ENCODE data around the gene ZNF236. TPM values are rescaled to one million over a fixed set of nuclear protein-coding genes. Genes with fewer than 3 reads are reported as not detected.

The ZNF236 gene
- total RNA-seq, 4 donors from 2014 or later: 15.6 to 28.0 (median 20.6) TPM

- intact Hi-C loops (cut with DNase I): no loop called here
- no peak for DNase-seq
- H3K27ac ChIP-seq: no peak overlapping the region
- TF ChIP-seq CTCF (IDR thresholded peaks at IDR 0.05) (no peak), POLR2A (IDR thresholded peaks at IDR 0.05) (no peak)
- no peaks in the 10 kb centered on the region for H3K36me3 ChIP-seq
- H3K4me1 ChIP-seq: peaks cover 46% of the 10 kb centered on the region in 2 donors
- H3K4me3 ChIP-seq (replicated peaks in 1 of 3): no peak overlapping the region
- 94 to 97% methylated on average over 14 of the region's 14 CpGs for WGBS, 2 donors
- no peaks in the 10 kb centered on the region for H3K27me3 ChIP-seq
- no peaks in the 10 kb centered on the region for H3K9me3 ChIP-seq
These were observed 156.3 kb downstream of the ZNF236 start for GRCh38 chr18:76978616-76979015.

GRCh38 chr18:76979111-76979751, 156.9 kb downstream of the ZNF236 start:
- no peak overlapping the region for H3K27ac ChIP-seq
- no peaks in the 10 kb centered on the region for H3K36me3 ChIP-seq
- H3K9me3 ChIP-seq: no peaks in the 10 kb centered on the region
- peaks cover 46% of the 10 kb centered on the region in 2 donors for H3K4me1 ChIP-seq
- TF ChIP-seq POLR2A (IDR thresholded peaks at IDR 0.05): no peak
- TF ChIP-seq CTCF (IDR thresholded peaks at IDR 0.05): no peak
- H3K4me3 ChIP-seq (replicated peaks in 1 of 3): no peak overlapping the region
- 94 to 96% methylated on average over 13 to 30 of the region's 31 CpGs for WGBS, 2 donors
- no peak for DNase-seq
- intact Hi-C loops (cut with DNase I): no loop called here
- H3K27me3 ChIP-seq: no peaks in the 10 kb centered on the region

GRCh38 chr18:76979906-76980305, 157.5 kb downstream of the ZNF236 start:
- DNase-seq: no peak
- peaks cover 46% of the 10 kb centered on the region in 2 donors for H3K4me1 ChIP-seq
- TF ChIP-seq CTCF (IDR thresholded peaks at IDR 0.05) (no peak), POLR2A (IDR thresholded peaks at IDR 0.05) (no peak)
- H3K9me3 ChIP-seq: no peaks in the 10 kb centered on the region
- no peak overlapping the region for H3K27ac ChIP-seq
- intact Hi-C loops (cut with DNase I): loop anchor here (5.0 to 10.0 kb wide), 2 partner anchors 58 to 175 kb away; no protein-coding TSS in a partner anchor
- no peak overlapping the region for H3K4me3 ChIP-seq (replicated peaks in 1 of 3)
- no peaks in the 10 kb centered on the region for H3K36me3 ChIP-seq
- 76 to 81% methylated on average over 17 of the region's 17 CpGs for WGBS, 2 donors
- H3K27me3 ChIP-seq: no peaks in the 10 kb centered on the region

GRCh38 chr18:76980663-76981395, 158.5 kb downstream of the ZNF236 start:
- Histone ChIP-seq H3K9me3 (no peaks in the 10 kb centered on the region), H3K4me3 (replicated peaks in 1 of 3) (no peak overlapping the region), H3K27me3 (no peaks in the 10 kb centered on the region), H3K27ac (peak overlapping the region in 2 of 3 donors; percentile 61 to 72), H3K4me1 (peaks cover 46% of the 10 kb centered on the region in 2 donors), H3K36me3 (no peaks in the 10 kb centered on the region)
- no peak for TF ChIP-seq POLR2A (IDR thresholded peaks at IDR 0.05)
- no peak for TF ChIP-seq CTCF (IDR thresholded peaks at IDR 0.05)
- peak; percentile 71 to 73 for DNase-seq
- 29 to 45% methylated on average over 23 of the region's 23 CpGs for WGBS, 2 donors
- intact Hi-C loops (cut with DNase I): loop anchor here (5.0 to 10.0 kb wide), 2 partner anchors 59 to 176 kb away; no protein-coding TSS in a partner anchor
